Heart left ventricle (tissue), 13 donors: ENCODE measurements around the gene PHLPP1.

ENCODE experiments used
- POLR2A ChIP-seq, 2 donors: fragments of 450-650 bp; IDR thresholded peaks; one replicate each; pipeline ENCODE4 v1.6.1; 2017; ENCODE audit warnings: antibody characterized with exemption in 2 of 2, mild to moderate bottlenecking in 2 of 2, moderate library complexity in 2 of 2
- TF ChIP-seq, protein P1 (sequence below), 12 donors: fragments of 200-600 bp; sonication (generic) in 4 of 12; IDR thresholded peaks; one replicate each; pipeline versions ENCODE4 v1.5.0 to v1.8.0; 2018 to 2022; ENCODE audit warnings: antibody characterized with exemption in 12 of 12, mild to moderate bottlenecking in 5 of 12
- donor health status: ischemic (EF 13 %, LVEDD 7.1; RV severe dilation, severe dysfunction).
- donor health status: DM: no; HTN: yes; CAD: no.
- donor health status: DM: no; HTN: no; CAD: no.
- donor health status: ischemic (EF 25% LVEDD 6.9; RV normal size, moderate dysfunction).
- donor health status: ischemic (EF 25% LVEDD 5.7; RV mildly dilated, moderate dysfunction).
- donor health status: ischemic (EF 35%, LVEDD 5.7; RV mildly dilated, moderate dysfunction).
- donor health status: nonischemic (EF 11% LVEDD 7.7; RV severe dilation, severe dysfunction).
- donor health status: DM: yes; HTN: yes; CAD: no.
- donor health status: PGD.
- donor health status: ischemic (EF 29% LVEDD 5.4; RV normal size, mild dysfunction).
- donor health status: nonischemic (EF 23%, LVEDD 6.1; RV moderate dilation, normal function).

DNA sequence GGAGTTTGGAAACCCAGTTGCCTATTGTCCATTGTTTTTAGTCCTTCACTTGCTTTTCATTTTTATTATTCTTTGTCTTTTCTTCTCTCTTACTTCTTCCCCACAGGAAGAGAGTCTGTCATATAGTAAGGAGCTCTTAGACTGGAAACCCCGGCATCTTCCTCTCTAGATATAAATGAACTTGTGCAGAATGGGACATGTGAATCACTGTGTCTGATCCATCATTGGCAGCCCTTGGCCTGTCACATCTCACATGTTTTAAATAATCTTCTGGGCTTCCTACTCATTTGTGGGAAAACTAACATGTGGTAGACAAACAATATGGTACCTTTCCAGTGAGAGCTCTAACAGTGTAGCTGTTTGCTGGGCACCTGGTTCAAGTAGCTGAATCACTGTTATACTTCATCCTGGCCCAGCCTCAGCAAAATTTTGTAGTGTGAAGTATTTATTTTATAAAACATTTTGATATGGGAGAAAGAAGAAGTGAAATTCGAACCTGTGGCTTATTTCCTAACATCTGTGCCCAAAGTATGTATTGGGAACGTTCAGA lies 112.8 kb downstream of the PHLPP1 start:
- TF ChIP-seq, protein P1, sequence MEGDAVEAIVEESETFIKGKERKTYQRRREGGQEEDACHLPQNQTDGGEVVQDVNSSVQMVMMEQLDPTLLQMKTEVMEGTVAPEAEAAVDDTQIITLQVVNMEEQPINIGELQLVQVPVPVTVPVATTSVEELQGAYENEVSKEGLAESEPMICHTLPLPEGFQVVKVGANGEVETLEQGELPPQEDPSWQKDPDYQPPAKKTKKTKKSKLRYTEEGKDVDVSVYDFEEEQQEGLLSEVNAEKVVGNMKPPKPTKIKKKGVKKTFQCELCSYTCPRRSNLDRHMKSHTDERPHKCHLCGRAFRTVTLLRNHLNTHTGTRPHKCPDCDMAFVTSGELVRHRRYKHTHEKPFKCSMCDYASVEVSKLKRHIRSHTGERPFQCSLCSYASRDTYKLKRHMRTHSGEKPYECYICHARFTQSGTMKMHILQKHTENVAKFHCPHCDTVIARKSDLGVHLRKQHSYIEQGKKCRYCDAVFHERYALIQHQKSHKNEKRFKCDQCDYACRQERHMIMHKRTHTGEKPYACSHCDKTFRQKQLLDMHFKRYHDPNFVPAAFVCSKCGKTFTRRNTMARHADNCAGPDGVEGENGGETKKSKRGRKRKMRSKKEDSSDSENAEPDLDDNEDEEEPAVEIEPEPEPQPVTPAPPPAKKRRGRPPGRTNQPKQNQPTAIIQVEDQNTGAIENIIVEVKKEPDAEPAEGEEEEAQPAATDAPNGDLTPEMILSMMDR (IDR thresholded peaks at IDR 0.05), result no peak
- TF ChIP-seq POLR2A (IDR thresholded peaks at IDR 0.05), result no peak
